GM23338 (cell line): ENCODE measurements around the gene ELOVL6. TPM values are rescaled to one million over a fixed set of nuclear protein-coding genes. Genes with fewer than 3 reads are reported as not detected.
A peak's percentile ranks its signal among the peaks of the same experiment; 100 is the strongest.

Source experiments
- ATAC-seq: fragments of 200-7000 bp; cut with Tn5 transposase; 3 replicates; pipeline ENCODE4 v1.9.1; 2020
- DNase-seq: peaks from one replicate; pipeline ENCODE4 v3.0.0-alpha.2; 2015; ENCODE audit warnings: low spot score
- H2AFZ ChIP-seq: fragments of 200-600 bp; sonication (generic); 2 replicates; pipeline ENCODE4 v1.8.0; 2016; ENCODE audit warnings: antibody characterized with exemption, mild to moderate bottlenecking, moderate library complexity
- H3F3A ChIP-seq: fragments of 200-600 bp; sonication (generic); replicated peaks from 2 replicates; pipeline ENCODE4 v1.8.0; 2017; ENCODE audit warnings: antibody characterized with exemption, mixed run types, low read depth
- H3K27ac ChIP-seq: fragments of 200-600 bp; sonication (generic); 2 replicates; pipeline ENCODE4 v1.6.1; 2016; ENCODE audit warnings: low read depth
- H3K27me3 ChIP-seq: fragments of 200-600 bp; sonication (generic); 2 replicates; pipeline ENCODE4 v1.8.0; 2016; ENCODE audit warnings: mild to moderate bottlenecking, mixed run types, moderate library complexity; ENCODE audit not compliant: insufficient read depth
- H3K36me3 ChIP-seq: fragments of 200-600 bp; sonication (generic); 2 replicates; pipeline ENCODE4 v1.8.0; 2016; ENCODE audit warnings: mild to moderate bottlenecking; ENCODE audit not compliant: insufficient read depth
- H3K4me1 ChIP-seq: fragments of 200-600 bp; sonication (generic); 2 replicates; pipeline ENCODE4 v1.8.0; 2016; ENCODE audit warnings: mild to moderate bottlenecking, moderate library complexity; ENCODE audit not compliant: insufficient read depth
- H3K4me2 ChIP-seq: fragments of 200-600 bp; sonication (generic); 2 replicates; pipeline ENCODE4 v1.7.1; 2017; ENCODE audit warnings: mixed run types
- H3K4me3 ChIP-seq: fragments of 200-600 bp; sonication (generic); 2 replicates; pipeline ENCODE4 v1.6.1; 2016; ENCODE audit warnings: mixed run types
- H3K79me2 ChIP-seq: fragments of 200-600 bp; sonication (generic); replicated peaks from 2 replicates; pipeline ENCODE4 v1.8.0; 2017; ENCODE audit warnings: mild to moderate bottlenecking; ENCODE audit not compliant: insufficient read depth
- H3K9me2 ChIP-seq: fragments of 200-600 bp; sonication (generic); 2 replicates; pipeline ENCODE4 v1.8.0; 2017; ENCODE audit not compliant: insufficient read depth
- H4K20me1 ChIP-seq: fragments of 200-600 bp; sonication (generic); replicated peaks from 2 replicates; pipeline ENCODE4 v1.8.0; 2017; ENCODE audit warnings: mild to moderate bottlenecking; ENCODE audit not compliant: insufficient read depth
- H3K27ac Mint-ChIP-seq: 2 replicates; pipeline ENCODE4 v1.8.0; 2020; ENCODE audit warnings: inconsistent platforms, mild to moderate bottlenecking, moderate library complexity, mixed read lengths
- H3K27me3 Mint-ChIP-seq: 3 replicates; pipeline ENCODE4 v1.8.0; 2022; ENCODE audit warnings: low read depth, mild to moderate bottlenecking, moderate library complexity, mixed read lengths, inconsistent platforms; ENCODE audit not compliant: insufficient read depth, poor library complexity
- H3K36me3 Mint-ChIP-seq: 3 replicates; pipeline ENCODE4 v1.8.0; 2021; ENCODE audit warnings: low read depth, mild to moderate bottlenecking, inconsistent platforms, moderate library complexity, mixed read lengths
- H3K4me1 Mint-ChIP-seq: 3 replicates; pipeline ENCODE4 v1.8.0; 2020; ENCODE audit warnings: mild to moderate bottlenecking, inconsistent platforms, mixed read lengths
- H3K4me3 Mint-ChIP-seq: 3 replicates; pipeline ENCODE4 v1.8.0; 2021; ENCODE audit warnings: moderate library complexity, mild to moderate bottlenecking, inconsistent platforms, mixed read lengths
- H3K9me3 Mint-ChIP-seq: 3 replicates; pipeline ENCODE4 v1.8.0; 2020; ENCODE audit warnings: moderate library complexity, mild to moderate bottlenecking, inconsistent platforms, mixed read lengths
- CREB1 ChIP-seq: fragments of 250-450 bp; sonication (Bioruptor Pico); IDR thresholded peaks from 2 replicates; pipeline ENCODE4 v1.5.0; 2020; ENCODE audit warnings: low read depth, mild to moderate bottlenecking, moderate library complexity
- CTCF ChIP-seq, 2 experiments: fragments of 200-600 bp in 1 of 2; sonication (generic) in 1 of 2; conservative IDR thresholded peaks; 2 replicates each; pipeline versions ENCODE4 v1.5.1 to v1.6.1; 2016 to 2017; ENCODE audit warnings: antibody characterized with exemption in 2 of 2, low read depth in 2 of 2, mild to moderate bottlenecking in 2 of 2, moderate library complexity in 1 of 2
- ETS1 ChIP-seq: IDR thresholded peaks from 2 replicates; pipeline ENCODE4 v1.6.1; 2016; ENCODE audit warnings: antibody characterized with exemption
- EZH2 ChIP-seq: fragments of 200-600 bp; sonication (generic); IDR thresholded peaks from one replicate; pipeline ENCODE4 v1.8.0; 2017; ENCODE audit warnings: antibody characterized with exemption, mild to moderate bottlenecking, low read depth; ENCODE audit not compliant: unreplicated experiment
- EZH2phosphoT487 ChIP-seq: fragments of 200-600 bp; sonication (generic); IDR thresholded peaks from one replicate; pipeline ENCODE4 v1.8.1; 2018; ENCODE audit warnings: antibody characterized with exemption; ENCODE audit not compliant: unreplicated experiment
- JUNB ChIP-seq: IDR thresholded peaks from one replicate; pipeline ENCODE4 v1.6.1; 2016; ENCODE audit warnings: antibody characterized with exemption; ENCODE audit not compliant: unreplicated experiment
- NANOG ChIP-seq: IDR thresholded peaks from 2 replicates; pipeline ENCODE4 v1.6.1; 2016; ENCODE audit warnings: antibody characterized with exemption, borderline replicate concordance
- POLR2AphosphoS5 ChIP-seq: IDR thresholded peaks from 2 replicates; pipeline ENCODE4 v1.6.1; 2016; ENCODE audit warnings: antibody characterized with exemption, low read depth
- REST ChIP-seq: IDR thresholded peaks from one replicate; pipeline ENCODE4 v1.6.1; 2018; ENCODE audit warnings: antibody characterized with exemption; ENCODE audit not compliant: unreplicated experiment
- STAT1 ChIP-seq: IDR thresholded peaks from one replicate; pipeline ENCODE4 v1.6.1; 2016; ENCODE audit warnings: antibody characterized with exemption; ENCODE audit not compliant: unreplicated experiment
- ZNF114 ChIP-seq: fragments of 250-450 bp; sonication (Bioruptor Pico); IDR thresholded peaks from 2 replicates; pipeline ENCODE4 v1.5.0; 2020; ENCODE audit warnings: mild to moderate bottlenecking, moderate library complexity
- ZNF331 ChIP-seq: fragments of 250-450 bp; sonication (Bioruptor Pico); IDR thresholded peaks from 2 replicates; pipeline ENCODE4 v1.5.0; 2020; ENCODE audit warnings: low read depth, mild to moderate bottlenecking, moderate library complexity
- ZNF462 ChIP-seq: fragments of 250-450 bp; sonication (Bioruptor Pico); IDR thresholded peaks from 2 replicates; pipeline ENCODE4 v1.5.0; 2020; ENCODE audit warnings: mild to moderate bottlenecking, moderate library complexity
- polyA plus RNA-seq: library from polyadenylated mRNA; unstranded; fragments of >200 nt; fragmentation: Nextera tagmentation; extraction: Ambion mirVana; gene quantifications from 2 replicates; pipeline ENCODE4 v1.2.1, GENCODE V29; 2016
- total RNA-seq: library from RNA; depleted of rRNA; stranded (reverse); fragments of >200 nt; shearing (Covaris generic); gene quantifications from 2 replicates; pipeline ENCODE4 v1.2.3, GENCODE V29; 2014

ELOVL6 gene
- total and polyA plus RNA-seq, 2 experiments from 2014 or later: 82.7 to 89.5 TPM

GRCh38 chr4:110184140-110184790, 14.2 kb downstream of the ELOVL6 start:
- no peaks in the 10 kb centered on the region for H3K9me3 Mint-ChIP-seq
- H3K4me2 ChIP-seq: peak overlapping the region; percentile 66; the same call in 1 of the 2 replicates
- no peaks in the 10 kb centered on the region for H3K9me2 ChIP-seq
- no peak for TF ChIP-seq STAT1
- TF ChIP-seq JUNB: no peak
- TF ChIP-seq POLR2AphosphoS5: no peak
- TF ChIP-seq ZNF331: no peak
- 0 out of 2 replicates have a peak, but pooled peaks have one; percentile 19 for TF ChIP-seq CREB1 (CRISPR knock-in tag)
- no peak for TF ChIP-seq EZH2
- no peak for TF ChIP-seq ZNF114 (CRISPR knock-in tag)
- TF ChIP-seq CTCF (conservative IDR thresholded peaks at IDR 0.05; ENCODE audit: low read depth in 2 of 2): no peak
- TF ChIP-seq ETS1: no peak
- no peak for TF ChIP-seq EZH2phosphoT487
- peak; percentile 63; the same call in 1 of the 2 replicates for TF ChIP-seq ZNF462 (CRISPR knock-in tag)
- no peak for TF ChIP-seq REST
- no peak for TF ChIP-seq NANOG
- peaks cover 4% of the 10 kb centered on the region for H3K27me3 Mint-ChIP-seq
- H3K36me3 Mint-ChIP-seq: peaks cover 34% of the 10 kb centered on the region
- H3K4me3 ChIP-seq: no peak overlapping the region
- H3K27me3 ChIP-seq: no peaks in the 10 kb centered on the region
- H3F3A ChIP-seq: peaks cover 7% of the 10 kb centered on the region; the same call in 1 of the 2 replicates
- H2AFZ ChIP-seq: no peak overlapping the region
- H3K4me1 ChIP-seq: peaks cover 20% of the 10 kb centered on the region
- H3K27ac Mint-ChIP-seq: peak overlapping the region; percentile 55
- peak overlapping the region; percentile 9; the same call in 1 of the 3 replicates for H3K4me3 Mint-ChIP-seq
- H4K20me1 ChIP-seq: peaks cover 39% of the 10 kb centered on the region
- peak; percentile 89 for ATAC-seq
- H3K79me2 ChIP-seq: peaks cover 96% of the 10 kb centered on the region
- DNase-seq: peak; percentile 71
- peak overlapping the region; percentile 11 for H3K27ac ChIP-seq
- peaks cover 36% of the 10 kb centered on the region for H3K4me1 Mint-ChIP-seq
- peaks cover 5% of the 10 kb centered on the region; the same call in 1 of the 2 replicates for H3K36me3 ChIP-seq
